SJSA1 (cell line): ENCODE results near the gene RBCK1. TPM values are rescaled to one million over a fixed set of nuclear protein-coding genes. Genes with fewer than 3 reads are reported as not detected.
"Not testable (repeated sequence)": the region's sequence is repeated elsewhere in the genome, so short reads cannot be mapped to it uniquely, and the experiment has no call there.

Experiments used
- DNase-seq, 2 experiments: peaks; one replicate each; pipeline ENCODE4 v3.0.0-alpha.2; 2015 to 2020; ENCODE audit warnings: low spot score in 2 of 2, low read depth in 1 of 2
- H3K27ac ChIP-seq: fragments of 250-450 bp; sonication (Bioruptor Pico); 2 replicates; pipeline ENCODE4 v1.5.1; 2020; ENCODE audit warnings: mild to moderate bottlenecking, moderate library complexity
- H3K27me3 ChIP-seq: fragments of 250-450 bp; sonication (Bioruptor Pico); replicated peaks from 2 replicates; pipeline ENCODE4 v1.5.1; 2020; ENCODE audit warnings: mild to moderate bottlenecking, moderate library complexity
- H3K36me3 ChIP-seq: fragments of 250-450 bp; sonication (Bioruptor Pico); 2 replicates; pipeline ENCODE4 v1.5.1; 2020; ENCODE audit warnings: mild to moderate bottlenecking
- H3K4me1 ChIP-seq: fragments of 250-450 bp; sonication (Bioruptor Pico); replicated peaks from 2 replicates; pipeline ENCODE4 v1.6.1; 2021; ENCODE audit warnings: mild to moderate bottlenecking
- H3K4me3 ChIP-seq: fragments of 250-450 bp; sonication (Bioruptor Pico); 2 replicates; pipeline ENCODE4 v1.5.1; 2020; ENCODE audit warnings: mild to moderate bottlenecking
- H3K9me3 ChIP-seq: fragments of 250-450 bp; sonication (Bioruptor Pico); replicated peaks from 2 replicates; pipeline ENCODE4 v1.5.1; 2020; ENCODE audit warnings: mild to moderate bottlenecking
- total RNA-seq: library from RNA; depleted of rRNA; stranded (reverse); fragments of >200 nt; shearing (Covaris generic); gene quantifications from 2 replicates; pipeline ENCODE4 v1.2.3, GENCODE V29; 2014

RBCK1 gene
- total RNA-seq, 1 experiment from 2014 or later: 78.4 TPM

- peaks cover 6% of the 10 kb centered on the region for H3K36me3 ChIP-seq
- DNase-seq: no peak
- H3K9me3 ChIP-seq: no peaks in the 10 kb centered on the region
- peaks cover 12% of the 10 kb centered on the region for H3K4me1 ChIP-seq
- H3K4me3 ChIP-seq: no peak overlapping the region
- H3K27me3 ChIP-seq: peaks cover 3% of the 10 kb centered on the region; the same call in 1 of the 2 replicates
- H3K27ac ChIP-seq: no peak overlapping the region
Observed at GRCh38 chr20:460180-460579, 52.1 kb downstream of the RBCK1 start.

- Histone ChIP-seq H3K36me3 (peaks cover 6% of the 10 kb centered on the region), H3K4me3 (no peak overlapping the region; the same call in 1 of the 2 replicates), H3K27me3 (peaks cover 3% of the 10 kb centered on the region; the same call in 1 of the 2 replicates), H3K4me1 (peaks cover 12% of the 10 kb centered on the region), H3K27ac (no peak overlapping the region), H3K9me3 (no peaks in the 10 kb centered on the region)
- no peak for DNase-seq
Observed at GRCh38 chr20:460707-461106, 52.6 kb downstream of the RBCK1 start.

GRCh38 chr20:461254-462198 is 53.4 kb downstream of the RBCK1 start:
- H3K9me3 ChIP-seq: no peaks in the 10 kb centered on the region
- H3K27ac ChIP-seq: peak overlapping the region; percentile 50
- H3K4me1 ChIP-seq: peaks cover 12% of the 10 kb centered on the region
- peak; percentile 65 to 67 for DNase-seq
- peaks cover 6% of the 10 kb centered on the region for H3K36me3 ChIP-seq
- peaks cover 3% of the 10 kb centered on the region; the same call in 1 of the 2 replicates for H3K27me3 ChIP-seq
- peak overlapping the region; percentile 97 for H3K4me3 ChIP-seq

GRCh38 chr20:462199-462991 is 54.3 kb downstream of the RBCK1 start, which contains the start of gene TBC1D20:
TSS of gene TBC1D20 (minus strand) at chr20:462533. CDS start at chr20:462405, 128 bp downstream.
- Histone ChIP-seq H3K4me3 (peak within 1 kb of the TSS; percentile 97), H3K4me1 (peaks cover 12% of the 10 kb centered on the region), H3K9me3 (no peaks in the 10 kb centered on the region), H3K36me3 (peaks cover 6% of the 10 kb centered on the region), H3K27ac (peak within 1 kb of the TSS; percentile 50), H3K27me3 (peaks cover 3% of the 10 kb centered on the region; the same call in 1 of the 2 replicates)
- DNase-seq: peak; percentile 70 to 81

GRCh38 chr20:467755-468154 is 59.7 kb downstream of the RBCK1 start:
- Histone ChIP-seq H3K9me3 (peaks cover 4% of the 10 kb centered on the region; the same call in 1 of the 2 replicates), H3K27ac (no peak overlapping the region), H3K36me3 (no peaks in the 10 kb centered on the region), H3K4me3 (no peak overlapping the region), H3K4me1 (peaks cover 3% of the 10 kb centered on the region), H3K27me3 (peaks cover 3% of the 10 kb centered on the region)
- no peak for DNase-seq

GRCh38 chr20:469746-470490 is 61.8 kb downstream of the RBCK1 start:
- no peaks in the 10 kb centered on the region for H3K4me1 ChIP-seq
- no peak for DNase-seq
- H3K27ac ChIP-seq: no peak overlapping the region

GRCh38 chr20:472137-472846 is 64.2 kb downstream of the RBCK1 start:
- H3K36me3 ChIP-seq: no peaks in the 10 kb centered on the region
- DNase-seq: no peak
- H3K27ac ChIP-seq: no peak overlapping the region
- peaks cover 4% of the 10 kb centered on the region; the same call in 1 of the 2 replicates for H3K9me3 ChIP-seq
- no peaks in the 10 kb centered on the region for H3K4me1 ChIP-seq
- H3K4me3 ChIP-seq: no peak overlapping the region
- H3K27me3 ChIP-seq: no peaks in the 10 kb centered on the region; the same call in 1 of the 2 replicates

More at GRCh38 chr20:469746-470490, 61.8 kb downstream of the RBCK1 start:
- Histone ChIP-seq H3K36me3 (no peaks in the 10 kb centered on the region), H3K4me3 (no peak overlapping the region), H3K9me3 (peaks cover 4% of the 10 kb centered on the region; the same call in 1 of the 2 replicates), H3K27me3 (peaks cover under 1% of the 10 kb centered on the region)

- peaks cover 4% of the 10 kb centered on the region; the same call in 1 of the 2 replicates for H3K9me3 ChIP-seq
- no peak overlapping the region for H3K4me3 ChIP-seq
- H3K36me3 ChIP-seq: peaks cover 6% of the 10 kb centered on the region; the same call in 1 of the 2 replicates
- no peak for DNase-seq
- H3K27ac ChIP-seq: no peak overlapping the region
- H3K27me3 ChIP-seq: no peaks in the 10 kb centered on the region; the same call in 1 of the 2 replicates
- H3K4me1 ChIP-seq: no peaks in the 10 kb centered on the region
Observed at GRCh38 chr20:472889-473292, 64.8 kb downstream of the RBCK1 start.

GRCh38 chr20:474581-474980 is 66.5 kb downstream of the RBCK1 start:
- Histone ChIP-seq H3K36me3 (peaks cover 22% of the 10 kb centered on the region), H3K4me1 (no peaks in the 10 kb centered on the region), H3K9me3 (peaks cover 4% of the 10 kb centered on the region; the same call in 1 of the 2 replicates), H3K4me3 (no peak overlapping the region), H3K27ac (no peak overlapping the region), H3K27me3 (no peaks in the 10 kb centered on the region; the same call in 1 of the 2 replicates)
- DNase-seq: no peak

GRCh38 chr20:475463-476357 is 67.6 kb downstream of the RBCK1 start:
- Histone ChIP-seq H3K27ac (no peak overlapping the region), H3K36me3 (peaks cover 22% of the 10 kb centered on the region)

GRCh38 chr20:476561-477249 is 68.6 kb downstream of the RBCK1 start:
- H3K4me1 ChIP-seq, DNase-seq, H3K9me3 ChIP-seq, H3K4me3 ChIP-seq, H3K27ac ChIP-seq, H3K27me3 ChIP-seq: not testable (repeated sequence)
- H3K36me3 ChIP-seq: peaks cover 25% of the 10 kb centered on the region

More at GRCh38 chr20:475463-476357, 67.6 kb downstream of the RBCK1 start:
- H3K4me1 ChIP-seq: no peaks in the 10 kb centered on the region
- no peak overlapping the region for H3K4me3 ChIP-seq
- no peaks in the 10 kb centered on the region; the same call in 1 of the 2 replicates for H3K9me3 ChIP-seq
- no peaks in the 10 kb centered on the region; the same call in 1 of the 2 replicates for H3K27me3 ChIP-seq
- no peak for DNase-seq
